Activated CD4-positive, alpha-beta T cell treated with anti-CD3 and anti-CD28 coated beads, Interleukin-2, amount 50 U/mL, for 16 hours (primary cell): ENCODE results near the gene STXBP5L.
"Not testable (repeated sequence)": the region's sequence is repeated elsewhere in the genome, so short reads cannot be mapped to it uniquely, and the experiment has no call there.

Experiments used
- DNase-seq: peaks from one replicate; pipeline ENCODE4 v3.0.0-alpha.2; 2020

STXBP5L gene

DNA sequence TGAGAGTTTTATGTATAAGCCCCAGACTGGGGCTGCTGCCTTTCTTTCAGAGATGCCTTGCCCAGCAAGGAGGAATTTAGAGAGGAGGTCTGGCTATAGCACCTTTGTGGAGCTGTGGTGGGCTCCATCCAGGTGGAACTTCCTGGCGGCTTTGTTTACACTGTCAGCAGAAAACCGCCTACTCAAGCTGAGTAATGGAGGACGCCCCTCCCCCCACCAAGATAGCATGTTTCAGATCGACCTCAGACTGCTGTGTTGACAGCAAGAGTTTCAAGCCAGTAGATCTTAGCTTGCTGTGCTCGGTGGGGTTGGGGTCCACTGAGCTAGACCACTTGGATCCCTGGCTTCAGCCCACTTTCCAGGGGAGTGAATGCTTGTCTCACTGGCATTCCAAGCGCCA lies 155.6 kb downstream of the STXBP5L start:
- no peak for DNase-seq

DNA sequence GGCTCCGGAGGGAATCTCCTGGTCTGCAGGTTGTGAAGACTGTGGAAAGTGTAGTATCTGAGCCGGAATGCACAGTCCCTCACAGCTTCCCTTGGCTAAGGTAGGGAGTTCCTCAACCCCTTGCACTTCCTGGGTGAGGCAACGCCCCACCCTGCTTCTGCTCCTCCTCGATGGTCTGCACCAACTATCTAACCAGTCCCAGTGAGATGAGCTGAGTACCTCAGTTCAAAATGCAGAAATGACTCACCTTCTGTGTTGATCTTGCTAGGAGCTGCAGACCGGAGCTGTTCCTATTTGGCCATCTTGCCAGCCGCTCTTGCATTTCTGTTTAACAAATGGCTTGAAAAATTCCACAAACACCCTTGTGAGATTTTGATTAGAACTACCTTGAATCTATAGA lies 156.1 kb downstream of the STXBP5L start:
- no peak for DNase-seq

DNA sequence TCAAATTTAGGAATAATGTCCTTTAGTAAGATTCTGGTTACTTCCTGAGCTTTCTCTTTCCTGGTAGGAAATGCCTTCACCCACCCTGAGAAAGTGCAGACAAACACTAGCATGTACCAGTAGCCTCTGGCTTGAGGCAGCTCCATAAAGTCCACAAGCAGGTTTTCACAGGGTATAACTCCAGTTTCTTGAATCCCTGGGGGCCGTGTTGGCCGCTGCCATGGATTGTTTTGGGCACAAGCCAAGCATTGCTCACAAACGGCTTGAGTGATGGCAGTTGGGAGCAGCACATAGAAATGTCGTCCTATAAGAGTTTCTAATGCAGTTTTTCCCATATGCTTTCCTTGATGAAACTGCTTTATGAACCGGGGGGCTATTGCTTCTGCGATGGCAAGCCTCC lies 164.1 kb downstream of the STXBP5L start:
- DNase-seq, result no peak

DNA sequence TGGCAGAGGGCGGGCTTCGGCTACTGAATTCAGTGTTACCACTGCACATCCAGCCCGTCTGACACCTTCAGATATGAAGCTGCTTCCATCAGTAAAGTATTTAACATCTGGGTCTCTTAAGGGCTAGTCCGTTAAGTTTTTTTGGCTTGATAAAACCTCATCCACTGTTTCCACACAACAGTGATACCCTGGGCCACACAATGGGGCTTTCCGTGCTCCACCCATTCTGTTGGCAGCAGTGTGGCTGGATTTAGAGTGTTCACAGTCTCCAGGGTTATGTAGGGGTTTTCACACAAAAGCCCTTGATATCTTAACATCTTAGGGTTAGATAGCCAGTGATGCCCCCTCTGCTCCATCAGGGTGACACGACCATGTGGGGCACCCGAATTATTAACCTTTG lies 165.0 kb downstream of the STXBP5L start:
- DNase-seq, result no peak

DNA sequence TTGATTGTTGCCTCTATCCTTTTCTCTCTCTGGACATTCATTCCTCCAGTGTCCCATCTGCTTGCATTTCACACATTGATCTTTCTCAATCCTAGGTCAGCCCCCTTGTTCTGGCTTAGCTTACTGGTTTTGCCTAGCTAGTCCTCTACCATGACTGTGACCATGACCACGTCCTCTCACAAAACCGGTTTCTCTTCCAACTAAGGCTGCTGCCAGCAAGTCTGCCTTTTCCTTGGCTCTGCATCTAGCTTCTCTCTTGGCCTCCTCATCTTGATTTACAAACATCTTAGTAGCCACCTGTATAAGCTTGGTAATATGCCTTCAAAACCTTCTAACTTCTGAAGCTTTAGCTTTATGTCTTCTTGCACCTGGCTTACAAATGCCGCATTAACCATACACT lies 167.2 kb downstream of the STXBP5L start:
- no peak for DNase-seq

DNA sequence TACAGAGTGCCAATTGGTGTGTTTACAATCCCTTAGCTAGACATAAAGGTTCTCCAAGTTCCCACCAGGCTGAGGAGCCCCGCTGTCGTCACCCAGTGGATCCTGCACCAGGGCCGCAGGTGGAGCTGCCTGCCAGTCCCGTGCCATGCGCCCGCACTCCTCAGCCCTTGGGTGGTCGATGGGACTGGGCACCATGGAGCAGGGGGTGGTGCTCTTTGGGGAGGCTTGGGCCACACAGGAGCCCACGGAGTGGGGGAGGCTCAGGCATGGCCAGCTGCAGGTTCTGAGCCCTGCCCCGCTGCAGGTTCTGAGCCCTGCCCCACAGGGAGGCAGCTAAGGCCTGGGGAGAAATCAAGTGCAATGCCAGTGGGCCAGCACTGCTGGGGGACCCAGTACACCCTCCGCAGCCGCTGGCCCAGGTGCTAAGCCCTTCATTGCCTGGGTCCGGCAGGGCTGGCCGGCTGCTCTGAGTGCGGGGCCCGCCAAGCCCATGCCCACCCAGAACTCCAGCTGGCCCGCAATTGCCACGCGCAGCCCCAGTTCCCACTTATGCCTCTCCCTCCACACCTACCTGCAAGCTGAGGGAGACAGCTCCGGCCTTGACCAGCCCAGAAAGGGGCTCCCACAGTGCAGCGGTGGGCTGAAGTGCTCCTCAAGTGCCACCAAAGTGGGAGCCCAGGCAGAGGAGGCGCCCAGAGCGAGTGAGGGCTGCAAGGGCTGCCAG lies 170.5 kb downstream of the STXBP5L start:
- DNase-seq, result not testable (repeated sequence)

DNA sequence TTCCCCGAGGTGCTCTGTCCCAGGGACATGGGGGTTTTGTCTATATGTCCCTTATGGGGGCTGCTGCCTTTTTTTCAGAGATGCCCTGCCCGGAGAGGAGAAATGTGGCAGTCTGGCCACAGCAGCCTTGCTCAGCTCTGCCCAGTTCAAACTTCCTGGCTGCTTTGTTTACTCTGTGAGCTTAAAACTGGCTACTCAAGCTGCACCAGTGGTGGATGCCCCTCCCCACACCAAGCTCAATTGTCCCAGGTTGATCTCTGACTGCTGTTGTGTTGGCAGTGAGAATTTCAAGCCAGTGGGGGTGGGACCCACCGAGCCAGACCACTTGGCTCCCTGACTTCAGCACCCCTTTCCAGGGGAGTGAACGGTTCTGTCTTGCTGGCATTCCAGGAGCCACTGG lies 188.9 kb downstream of the STXBP5L start:
- no peak for DNase-seq

DNA sequence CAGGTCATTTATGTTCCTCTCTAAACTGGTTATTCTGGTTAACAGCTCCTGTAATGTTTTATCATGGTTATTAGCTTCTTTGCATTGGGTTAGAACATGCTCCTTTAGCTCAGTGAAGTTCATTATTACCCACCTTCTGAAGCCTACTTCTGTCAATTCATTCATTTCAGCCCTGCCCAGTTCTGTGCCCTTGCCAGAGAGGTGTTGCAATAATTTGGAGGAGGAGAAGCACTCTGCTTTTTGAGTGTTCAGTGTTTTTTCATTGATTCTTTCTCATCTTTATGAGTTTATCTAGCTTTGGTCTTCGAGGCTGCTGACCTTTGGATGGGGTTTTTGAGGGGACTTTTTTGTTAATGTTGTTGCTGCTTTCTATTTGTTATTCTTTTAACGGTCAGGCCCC lies 203.1 kb downstream of the STXBP5L start:
- DNase-seq, result not testable (repeated sequence)

DNA sequence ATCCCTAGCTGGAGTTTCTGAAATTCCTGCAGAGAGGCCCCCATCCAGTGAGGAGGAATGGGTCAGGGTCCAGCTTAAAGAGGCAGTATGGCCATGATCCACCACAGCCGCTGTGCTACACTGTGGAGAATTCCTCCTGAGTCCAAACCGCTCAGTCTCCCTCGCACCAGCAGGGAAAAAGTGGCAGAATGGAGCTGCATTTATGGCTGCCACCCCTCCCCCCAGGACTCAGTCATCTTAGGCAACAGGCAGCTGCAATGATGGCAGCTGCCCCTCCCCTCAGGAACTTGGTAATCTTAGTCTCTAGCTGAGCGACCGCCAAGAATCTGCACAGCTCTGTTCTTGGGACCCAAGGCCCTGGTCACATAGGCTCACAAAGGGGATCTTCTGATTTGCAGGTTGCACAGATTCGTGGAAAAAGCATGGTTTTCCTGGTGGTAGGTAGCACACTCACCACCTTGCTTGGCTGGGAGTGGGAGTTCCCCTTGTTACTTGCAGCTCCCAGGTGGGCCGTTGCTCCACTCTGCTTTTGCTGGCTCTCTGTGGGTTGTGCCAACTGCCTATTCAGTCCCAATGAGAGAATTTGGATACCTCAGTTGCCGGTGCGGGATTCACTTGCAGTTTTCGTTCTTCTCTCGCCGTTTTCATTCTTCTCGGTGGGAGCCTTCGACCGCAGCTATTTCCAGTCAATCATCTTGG lies 204.1 kb downstream of the STXBP5L start:
- DNase-seq, result no peak

DNA sequence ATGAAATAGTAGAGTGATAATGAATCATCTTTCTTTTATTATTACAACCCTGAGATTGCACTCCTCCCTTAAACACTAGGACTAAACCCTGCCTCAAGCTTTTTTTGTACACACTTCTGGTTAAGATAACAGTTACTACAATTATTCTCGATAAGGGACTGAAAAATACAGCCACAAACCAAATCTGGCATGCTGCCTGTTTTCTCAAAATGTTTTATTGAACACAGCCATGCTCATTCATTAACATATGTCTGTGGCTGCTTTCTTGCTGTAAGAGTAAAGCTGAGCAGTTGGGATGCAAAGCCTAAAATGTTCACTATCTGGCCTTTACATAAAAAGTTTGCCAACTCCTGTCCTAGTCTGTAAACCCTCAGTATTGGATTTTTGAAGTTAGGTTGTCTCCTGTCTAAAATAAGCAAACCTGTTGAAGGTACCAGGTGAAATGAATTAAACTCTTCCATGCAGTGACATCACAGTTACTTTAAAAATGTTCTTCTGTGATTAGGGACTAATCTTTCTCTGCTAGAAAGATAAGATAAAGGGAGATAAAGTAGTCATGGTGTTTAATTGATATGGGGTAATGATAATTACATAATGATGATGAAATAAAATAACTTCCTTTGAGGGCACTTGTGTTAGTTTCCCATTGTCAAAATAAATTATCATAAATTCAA lies 218.2 kb downstream of the STXBP5L start:
- DNase-seq, result no peak

DNA sequence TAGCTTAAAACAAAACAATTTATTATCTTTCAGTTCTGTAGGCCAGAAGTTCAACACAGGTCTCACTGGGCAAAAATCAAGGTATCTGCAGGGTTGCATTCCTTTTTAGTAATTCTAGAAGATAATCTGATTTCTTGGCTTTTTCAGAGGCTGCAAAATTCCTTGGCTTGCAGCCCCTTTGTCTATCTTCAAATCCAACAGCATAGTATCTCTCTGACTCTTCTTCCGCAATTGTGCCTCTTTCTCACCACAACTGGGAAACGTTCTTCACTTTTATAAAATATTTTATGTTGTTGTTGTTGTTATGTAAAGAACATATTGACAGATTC lies 218.7 kb downstream of the STXBP5L start:
- DNase-seq, result no peak

DNA sequence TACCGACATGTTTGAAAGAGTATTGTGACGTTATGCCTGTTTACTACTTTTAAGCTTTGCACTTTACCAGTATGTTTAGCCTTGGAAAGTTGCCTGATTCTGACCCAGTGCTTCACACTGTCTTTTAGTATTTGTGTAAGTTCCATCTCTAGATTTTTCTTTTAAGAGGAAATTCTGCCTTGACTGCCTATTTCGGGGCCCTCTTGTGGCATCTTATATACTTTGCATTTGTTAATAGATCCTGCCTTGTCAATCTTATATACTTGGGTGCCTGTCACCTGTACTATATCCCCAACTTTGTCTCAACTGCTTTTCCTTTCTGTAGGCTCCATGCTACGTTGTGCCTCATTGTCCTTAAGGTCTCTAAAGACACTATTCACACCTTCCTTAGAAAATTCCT lies 244.6 kb downstream of the STXBP5L start:
- no peak for DNase-seq

DNA sequence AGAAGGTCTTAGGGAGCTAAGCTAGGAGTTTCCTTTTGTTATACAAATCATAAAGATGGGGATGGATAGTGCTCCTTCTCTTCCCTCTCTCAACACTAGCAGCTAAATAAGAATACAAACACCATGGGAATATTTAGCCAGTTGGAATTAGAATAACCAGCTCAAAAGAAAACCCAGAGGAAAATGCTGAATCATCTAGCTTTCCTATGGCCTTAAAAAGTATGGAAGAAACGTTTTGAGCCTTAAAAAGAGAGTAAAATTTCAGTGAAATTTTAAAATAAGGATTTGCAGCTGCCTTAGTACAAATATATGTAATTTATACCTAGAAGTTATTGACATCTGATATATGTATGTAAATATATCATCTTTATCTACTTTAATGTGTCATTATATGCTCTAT lies 245.8 kb downstream of the STXBP5L start:
- no peak for DNase-seq

DNA sequence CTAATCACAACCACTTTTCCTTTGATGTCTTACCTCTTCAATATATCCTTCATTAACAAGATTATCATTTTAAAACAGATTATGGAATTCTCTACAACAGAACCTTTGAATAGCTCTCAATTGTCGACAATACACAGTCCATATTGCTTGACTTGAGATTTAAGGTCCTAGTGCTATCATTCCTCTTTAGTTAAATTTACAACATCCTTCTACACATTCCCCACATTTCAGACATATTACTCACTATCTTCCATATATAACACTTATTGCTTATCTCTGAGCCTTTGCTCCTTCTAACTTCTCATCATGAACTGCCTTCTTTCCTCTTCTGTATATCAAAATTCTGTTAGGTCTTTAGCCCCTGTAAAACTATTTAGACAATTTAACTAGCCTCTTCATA lies 247.0 kb downstream of the STXBP5L start:
- no peak for DNase-seq

DNA sequence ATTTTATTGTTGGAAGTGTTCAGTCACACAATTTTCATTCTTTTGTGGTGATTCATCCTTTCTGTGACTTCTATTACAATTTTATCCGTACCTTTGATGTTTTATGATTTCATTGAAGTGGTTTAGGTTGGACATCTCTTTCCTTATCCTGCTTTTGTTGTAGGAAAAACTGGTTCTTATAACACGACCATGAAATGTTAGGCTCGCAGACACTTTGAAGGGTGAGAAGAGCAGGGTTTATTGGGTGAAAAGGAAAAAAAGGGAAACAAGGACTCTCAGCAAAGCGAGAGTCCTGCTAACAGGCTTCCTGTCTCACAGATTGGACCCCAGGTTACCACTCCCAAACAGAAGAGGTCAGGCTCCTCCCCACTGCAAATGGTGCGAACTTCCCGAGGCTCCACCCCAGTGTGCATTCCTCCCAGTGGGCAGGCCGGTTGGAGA lies 257.4 kb downstream of the STXBP5L start:
- DNase-seq, result no peak

DNA sequence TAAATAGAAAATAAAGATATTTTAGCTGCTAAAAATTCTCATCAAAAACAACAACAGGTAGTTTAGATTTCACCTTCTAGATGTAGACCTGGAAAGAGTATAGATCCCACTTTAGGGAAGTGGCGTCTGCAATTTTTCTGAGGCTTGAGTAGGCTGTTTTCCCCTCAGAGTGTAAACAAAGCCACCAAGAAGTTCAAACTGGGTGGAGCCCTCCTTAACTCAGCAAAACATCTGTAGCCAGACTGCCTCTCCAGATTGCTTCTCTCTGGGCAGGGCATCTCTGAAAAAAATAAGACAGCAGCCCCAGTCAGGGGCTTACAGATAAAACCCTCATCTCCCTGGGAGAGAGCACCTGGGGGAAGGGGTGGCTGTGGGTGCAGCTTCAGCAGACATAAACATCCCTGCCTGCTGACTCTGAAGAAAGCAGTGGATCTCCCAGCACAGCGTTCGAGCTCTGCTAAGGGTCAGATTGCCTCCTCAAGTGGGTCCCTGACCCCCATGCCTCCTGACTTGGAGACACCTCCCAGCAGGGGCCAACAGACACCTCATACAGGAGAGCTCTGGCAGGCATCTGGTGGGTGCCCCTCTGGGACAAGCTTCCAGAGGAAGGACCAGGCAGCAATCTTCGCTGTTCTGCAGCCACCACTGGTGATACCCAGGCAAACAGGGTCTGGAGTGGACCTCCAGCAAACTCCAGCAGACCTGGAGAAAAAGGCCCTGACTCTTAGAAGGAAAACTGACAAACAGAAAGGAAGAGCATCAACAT lies 259.6 kb downstream of the STXBP5L start:
- DNase-seq, result no peak

DNA sequence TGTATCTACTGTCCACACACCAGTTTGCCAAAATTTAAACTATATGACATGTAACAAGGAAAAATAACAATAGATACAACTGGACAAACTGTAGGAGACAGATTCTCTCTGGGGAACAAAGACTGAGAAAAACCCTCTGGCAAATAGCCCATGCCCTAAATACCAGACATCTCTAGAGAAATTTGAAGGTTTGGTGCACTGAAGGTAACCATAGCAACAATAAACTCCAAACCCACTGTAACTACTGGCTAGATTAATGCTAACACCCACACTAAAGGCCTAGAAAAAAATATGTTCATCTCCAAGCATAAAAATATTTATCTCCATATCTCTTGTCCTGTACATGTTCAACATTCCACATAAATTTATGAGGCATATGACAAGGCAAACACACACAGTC lies 267.1 kb downstream of the STXBP5L start:
- no peak for DNase-seq

DNA sequence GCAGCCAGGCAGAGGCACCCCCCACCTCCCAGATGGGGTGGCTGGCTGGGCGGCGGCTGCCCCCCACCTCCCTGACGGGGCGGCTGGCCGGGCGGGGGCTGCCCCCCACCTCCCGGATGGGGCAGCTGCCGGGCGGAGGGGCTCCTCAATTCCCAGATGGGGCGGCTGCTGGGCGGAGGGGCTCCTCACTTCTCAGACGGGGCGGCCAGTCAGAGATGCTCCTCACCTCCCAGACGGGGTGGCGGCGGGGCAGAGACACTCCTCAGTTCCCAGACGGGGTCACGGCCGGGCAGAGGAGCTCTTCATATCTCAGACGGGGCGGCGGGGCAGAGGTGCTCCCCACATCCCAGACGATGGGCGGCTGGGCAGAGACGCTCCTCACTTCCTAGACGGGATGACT lies 282.6 kb downstream of the STXBP5L start:
- not testable (repeated sequence) for DNase-seq

DNA sequence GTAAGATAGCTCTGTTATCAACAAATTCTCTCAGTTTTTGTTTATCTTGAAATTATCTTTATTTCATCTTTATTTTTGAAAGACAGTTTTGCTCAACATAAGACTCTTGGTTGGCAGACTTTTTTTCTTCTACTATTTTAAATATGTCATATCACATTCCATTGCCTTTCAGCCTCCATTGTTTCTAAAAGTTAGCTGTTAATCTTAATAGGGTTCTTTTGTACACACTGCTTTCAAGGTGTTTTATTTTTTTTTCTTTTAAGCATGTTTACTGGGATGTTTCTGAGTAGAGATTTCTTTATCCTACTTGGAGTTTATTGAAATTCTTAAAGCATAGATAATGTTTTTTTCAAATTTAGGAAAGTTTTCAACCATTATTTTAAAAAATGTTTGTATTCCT lies 294.6 kb downstream of the STXBP5L start:
- DNase-seq, result no peak

DNA sequence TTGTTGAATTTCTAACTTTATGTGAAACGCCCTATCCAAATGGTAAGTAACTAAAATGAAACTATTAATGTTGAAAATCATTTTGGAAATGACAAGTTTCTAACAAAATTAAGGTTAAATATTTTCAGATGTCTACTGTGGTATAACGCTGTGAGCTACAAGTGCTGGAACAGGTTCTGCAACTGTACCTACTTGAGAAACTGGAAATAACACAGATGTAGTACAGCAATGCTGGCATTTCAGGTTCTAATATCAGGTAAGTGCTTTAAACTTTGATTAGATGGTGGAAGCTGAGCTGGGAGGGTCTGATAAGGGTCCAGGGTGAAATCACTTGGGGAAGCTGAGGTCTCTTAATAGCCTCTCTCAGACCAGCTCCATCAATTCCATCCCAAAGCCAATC lies 315.1 kb downstream of the STXBP5L start:
- no peak for DNase-seq

DNA sequence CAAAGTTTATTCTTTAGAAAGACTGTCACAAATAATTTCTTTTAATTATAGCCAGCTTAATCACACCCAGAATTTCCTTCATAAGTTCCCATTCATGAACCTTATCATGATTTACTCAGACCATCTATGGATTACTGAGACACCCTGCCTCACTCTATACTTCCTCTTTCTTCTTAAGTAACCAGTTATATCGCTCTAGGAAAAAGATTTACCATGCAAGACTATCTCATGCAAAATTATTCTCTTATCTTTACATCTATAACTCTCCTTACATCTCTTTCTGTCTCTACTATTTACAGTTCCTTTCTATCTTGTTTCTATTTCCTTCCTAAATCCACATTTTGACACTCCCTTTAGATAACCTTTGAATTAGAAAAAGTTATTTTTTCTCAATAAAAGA lies 321.0 kb downstream of the STXBP5L start:
- no peak for DNase-seq

DNA sequence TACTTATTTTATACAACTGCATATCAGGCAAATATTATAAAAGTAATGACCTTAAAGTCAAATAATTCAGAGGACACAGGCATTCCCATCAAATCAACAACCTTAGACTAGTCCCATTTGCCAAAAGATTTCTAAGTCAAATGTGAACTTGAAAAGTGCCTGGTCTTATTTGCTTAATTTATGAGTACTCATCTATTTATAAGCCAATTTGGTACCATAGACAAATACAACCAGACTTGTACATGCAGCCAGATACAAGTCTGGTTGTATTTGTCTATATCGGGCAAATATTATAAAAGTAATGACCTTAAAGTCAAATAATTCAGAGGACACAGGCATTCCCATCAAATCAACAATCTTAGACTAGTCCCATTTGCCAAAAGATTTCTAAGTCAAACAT lies 322.2 kb downstream of the STXBP5L start:
- not testable (repeated sequence) for DNase-seq

DNA sequence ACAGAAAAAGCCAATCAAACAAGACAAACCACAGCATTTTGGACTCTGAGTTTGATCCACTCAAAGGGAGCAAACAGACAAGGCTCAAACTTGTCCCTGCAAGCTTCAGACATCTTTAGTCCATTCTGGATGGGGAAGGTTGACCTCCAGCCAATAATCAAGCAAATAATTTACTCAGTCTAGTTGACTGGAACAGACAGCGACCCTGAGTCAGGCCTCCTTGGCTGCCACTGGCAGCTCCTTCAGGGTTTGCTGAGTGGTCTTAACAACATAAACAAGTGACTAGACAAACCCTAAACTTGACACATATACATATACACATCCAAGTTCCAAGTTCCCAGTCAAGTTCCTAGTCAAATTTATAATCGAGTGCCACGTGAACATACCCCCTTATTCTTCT lies 323.9 kb downstream of the STXBP5L start:
- DNase-seq, result no peak
